Panc1 (cell line): ENCODE measurements around the gene KLHDC8A. TPM values are rescaled to one million over a fixed set of nuclear protein-coding genes. Genes with fewer than 3 reads are reported as not detected.

Experiments used
- ATAC-seq: fragments of 200-7000 bp; cut with Tn5 transposase; 2 replicates; pipeline ENCODE4 v1.9.1; 2020; ENCODE audit warnings: mild to moderate bottlenecking, moderate library complexity
- BruUV-seq: library from RNA; stranded (reverse); fragments of 400-500 nt; replicated peaks from 2 replicates; lab custom pipeline; 2021; lab: Mats Ljungman, UMichigan
- CTCF ChIA-PET: fragments of 300-600 bp; sonication (Branson Sonifier 250); formaldehyde crosslinking; loops from one replicate; lab custom pipeline; 2022; ENCODE audit warnings: antibody characterized with exemption; lab: Charles Lee
- POLR2A ChIA-PET: fragments of 300-600 bp; sonication (Branson Sonifier 250); formaldehyde crosslinking; loops from one replicate; lab custom pipeline; 2022; ENCODE audit warnings: antibody characterized with exemption; lab: Charles Lee
- DNase-seq: peaks from one replicate; pipeline ENCODE4 v3.0.0-alpha.2; 2010; ENCODE audit warnings: low read depth, low spot score
- H3K27ac ChIP-seq: 2 replicates; pipeline ENCODE4 v1.5.1; 2011; ENCODE audit warnings: mild to moderate bottlenecking, low read length, inconsistent platforms
- H3K27me3 ChIP-seq: fragments of 200-500 bp; sonication (Bioruptor generic); 2 replicates; pipeline ENCODE4 v1.6.0; 2014; ENCODE audit warnings: low read length, inconsistent platforms; ENCODE audit not compliant: control insufficient read depth, insufficient read depth
- H3K36me3 ChIP-seq: fragments of 200-500 bp; sonication (Bioruptor generic); 2 replicates; pipeline ENCODE4 v1.5.1; 2014; ENCODE audit warnings: inconsistent platforms, mild to moderate bottlenecking, low read length, moderate library complexity; ENCODE audit not compliant: control insufficient read depth, insufficient read depth
- H3K4me1 ChIP-seq: 2 replicates; pipeline ENCODE4 v1.5.1; 2011; ENCODE audit warnings: inconsistent platforms, mild to moderate bottlenecking, low read length, moderate library complexity; ENCODE audit not compliant: control insufficient read depth, insufficient read depth
- H3K4me3 ChIP-seq, 2 experiments: 2 replicates each; pipeline ENCODE4 v1.5.1; 2011 to 2012; ENCODE audit warnings: low read depth in 2 of 2, low read length in 2 of 2, mild to moderate bottlenecking in 2 of 2, inconsistent platforms in 1 of 2, moderate library complexity in 1 of 2
- H3K9me3 ChIP-seq: fragments of 200-500 bp; sonication (Bioruptor generic); 2 replicates; pipeline ENCODE4 v1.5.1; 2014; ENCODE audit warnings: low read depth, mild to moderate bottlenecking, inconsistent platforms, low read length, moderate library complexity; ENCODE audit not compliant: control insufficient read depth, insufficient read depth
- CTCF ChIP-seq: fragments of 450-650 bp; IDR thresholded peaks from 2 replicates; pipeline ENCODE4 v1.5.1; 2017; ENCODE audit warnings: mild to moderate bottlenecking
- POLR2AphosphoS5 ChIP-seq: IDR thresholded peaks from 2 replicates; pipeline ENCODE4 v1.6.1; 2012; ENCODE audit warnings: mild to moderate bottlenecking, low read depth, low read length, moderate library complexity
- REST ChIP-seq, 2 experiments: IDR thresholded peaks; 2 replicates each; pipeline ENCODE4 v1.6.1; 2011 to 2012; ENCODE audit warnings: low read depth in 2 of 2, control low read depth in 1 of 2, low read length in 1 of 2, mild to moderate bottlenecking in 1 of 2, moderate library complexity in 1 of 2; ENCODE audit not compliant: insufficient read depth in 1 of 2
- SIN3A ChIP-seq: IDR thresholded peaks from 2 replicates; pipeline ENCODE4 v1.6.1; 2012; ENCODE audit warnings: low read depth, mild to moderate bottlenecking, low read length, moderate library complexity, borderline replicate concordance; ENCODE audit not compliant: insufficient read depth
- TCF7L2 ChIP-seq: IDR thresholded peaks from 2 replicates; pipeline ENCODE4 v1.6.1; 2011; ENCODE audit warnings: mild to moderate bottlenecking, low read depth, low read length, inconsistent platforms
- in situ Hi-C: cut with HindIII; loops from 2 replicates; pipeline ENCODE4 v1.10.0; 2016; ENCODE audit warnings: low sequenced_read_pairs, low pct_unique_long_range_greater_than_20kb
- intact Hi-C: fragments of 100-400 bp; cut with micrococcal nuclease; formaldehyde crosslinking; loops from one replicate; pipeline ENCODE4 v1.10.0; 2022; ENCODE audit not compliant: unreplicated experiment
- total RNA-seq: library from RNA; stranded (reverse); gene quantifications from one replicate; pipeline ENCODE4 v1.2.1, GENCODE V29; 2021; ENCODE audit not compliant: unreplicated experiment

The KLHDC8A gene
- total RNA-seq, 1 experiment from 2014 or later: 0.31 TPM

- H3K4me1 ChIP-seq: peaks cover 57% of the 10 kb centered on the region
- BruUV-seq: no TSS peak
- ATAC-seq: no peak
- H3K27ac ChIP-seq: peak overlapping the region; percentile 73
- no peak for DNase-seq
- intact Hi-C loops (no loop called here), in situ Hi-C loops (no loop called here)
- CTCF ChIA-PET: interaction anchor here (0.7 kb wide), 1 partner anchor 8 kb away, joined by 3 read pairs; no protein-coding TSS in a partner anchor
- TF ChIP-seq SIN3A (no peak), REST (IDR thresholded peaks at IDR 0.05; ENCODE audit: insufficient read depth in 1 of 2, low read depth in 2 of 2, low read length in 1 of 2) (no peak), CTCF (no peak), POLR2AphosphoS5 (no peak), TCF7L2 (no peak)
- H3K9me3 ChIP-seq: no peaks in the 10 kb centered on the region
- peak overlapping the region in 1 of 2 experiments; percentile 24; a peak in 2 of 4 replicates for H3K4me3 ChIP-seq
- H3K27me3 ChIP-seq: no peaks in the 10 kb centered on the region
- POLR2A ChIA-PET: no interaction called here
- H3K36me3 ChIP-seq: 0 out of 2 replicates have a peak, but pooled peaks cover 6% of the 10 kb centered on the region
Observed at GRCh38 chr1:205313563-205314308, 43.0 kb downstream of the KLHDC8A start.

- no peak for TF ChIP-seq REST (IDR thresholded peaks at IDR 0.05; ENCODE audit: insufficient read depth in 1 of 2, low read depth in 2 of 2, low read length in 1 of 2)
- no peak for TF ChIP-seq CTCF
- TF ChIP-seq SIN3A: no peak
- TF ChIP-seq POLR2AphosphoS5: no peak
- TF ChIP-seq TCF7L2: no peak
- ChIA-PET CTCF (no interaction called here), POLR2A (no interaction called here)
- in situ Hi-C loops (no loop called here), intact Hi-C loops (no loop called here)
- Histone ChIP-seq H3K4me3 (no peak overlapping the region; a peak in 1 of 4 replicates), H3K9me3 (no peaks in the 10 kb centered on the region), H3K36me3 (peaks cover 6% of the 10 kb centered on the region), H3K27ac (peak overlapping the region; percentile 73), H3K4me1 (peaks cover 50% of the 10 kb centered on the region), H3K27me3 (no peaks in the 10 kb centered on the region)
- ATAC-seq (no peak), DNase-seq (no peak)
- BruUV-seq: no TSS peak
Observed at GRCh38 chr1:205312866-205313562, 43.7 kb downstream of the KLHDC8A start.
